ENCODE data around the gene WT1. TPM values are rescaled to one million over a fixed set of nuclear protein-coding genes. Genes with fewer than 3 reads are reported as not detected.

The WT1 gene
- polyA plus RNA-seq = 2.7 and 10.4 TPM in 2 replicates

GRCh38 chr11:32435511-32435941 lies at the start of gene WT1:
Gene WT1 (minus strand): TSS chr11:32435539.

Other genes starting within 250 kb of the WT1 start
- gene EIF3M, start 148.3 kb upstream of the WT1 start, polyA plus RNA-seq = 217 and 302 TPM in 2 replicates